ENCODE data around the gene LIMD2.

Gene LIMD2

GRCh38 chr17:63705657-63706056, 5.7 kb upstream of the LIMD2 start:
- H3K4me1 Mint-ChIP-seq = peaks cover 89% of the 10 kb centered on the region
- no peaks in the 10 kb centered on the region for H3K9me3 Mint-ChIP-seq
- H3K4me3 Mint-ChIP-seq = no peak overlapping the region
- H3K27ac Mint-ChIP-seq = peak overlapping the region; percentile 63
- ATAC-seq = no peak
- H3K36me3 Mint-ChIP-seq (ENCODE audit: low read depth) = peaks cover 40% of the 10 kb centered on the region
- no peak for DNase-seq
- H3K27me3 Mint-ChIP-seq = no peaks in the 10 kb centered on the region

- DNase-seq (no peak), ATAC-seq (no peak)
- Mint-ChIP-seq H3K27me3 (no peaks in the 10 kb centered on the region), H3K36me3 (ENCODE audit: low read depth) (peaks cover 40% of the 10 kb centered on the region), H3K27ac (no peak overlapping the region), H3K4me3 (no peak overlapping the region), H3K9me3 (no peaks in the 10 kb centered on the region), H3K4me1 (peaks cover 83% of the 10 kb centered on the region)
Observed at GRCh38 chr17:63704836-63705235, 4.9 kb upstream of the LIMD2 start.

- Mint-ChIP-seq H3K9me3 (no peaks in the 10 kb centered on the region), H3K4me3 (peak overlapping the region; percentile 85), H3K4me1 (peaks cover 77% of the 10 kb centered on the region), H3K36me3 (ENCODE audit: low read depth) (peaks cover 35% of the 10 kb centered on the region), H3K27ac (peak overlapping the region; percentile 33), H3K27me3 (no peaks in the 10 kb centered on the region)
- DNase-seq = no peak
- no peak for ATAC-seq
Observed at GRCh38 chr17:63704259-63704576, 4.3 kb upstream of the LIMD2 start.

GRCh38 chr17:63703556-63704258, 3.8 kb upstream of the LIMD2 start:
- no peak for DNase-seq
- peaks cover 30% of the 10 kb centered on the region for H3K36me3 Mint-ChIP-seq (ENCODE audit: low read depth)
- peak overlapping the region; percentile 95 for H3K27ac Mint-ChIP-seq
- no peaks in the 10 kb centered on the region for H3K9me3 Mint-ChIP-seq
- H3K27me3 Mint-ChIP-seq = no peaks in the 10 kb centered on the region
- peaks cover 72% of the 10 kb centered on the region for H3K4me1 Mint-ChIP-seq
- H3K4me3 Mint-ChIP-seq = peak overlapping the region; percentile 85
- ATAC-seq = no peak

- peaks cover 69% of the 10 kb centered on the region for H3K4me1 Mint-ChIP-seq
- no peak for ATAC-seq
- peak overlapping the region; percentile 85 for H3K4me3 Mint-ChIP-seq
- DNase-seq = no peak
- peak overlapping the region; percentile 95 for H3K27ac Mint-ChIP-seq
- H3K36me3 Mint-ChIP-seq (ENCODE audit: low read depth) = peaks cover 30% of the 10 kb centered on the region
- no peaks in the 10 kb centered on the region for H3K9me3 Mint-ChIP-seq
- H3K27me3 Mint-ChIP-seq = no peaks in the 10 kb centered on the region
Observed at GRCh38 chr17:63703029-63703428, 3.1 kb upstream of the LIMD2 start.

- no peaks in the 10 kb centered on the region for H3K27me3 Mint-ChIP-seq
- peak overlapping the region; percentile 95 for H3K27ac Mint-ChIP-seq
- DNase-seq = no peak
- peak overlapping the region; percentile 85 for H3K4me3 Mint-ChIP-seq
- no peaks in the 10 kb centered on the region for H3K9me3 Mint-ChIP-seq
- peaks cover 32% of the 10 kb centered on the region for H3K36me3 Mint-ChIP-seq (ENCODE audit: low read depth)
- H3K4me1 Mint-ChIP-seq = peaks cover 70% of the 10 kb centered on the region
- no peak for ATAC-seq
Observed at GRCh38 chr17:63702721-63703015, 2.7 kb upstream of the LIMD2 start.

GRCh38 chr17:63701868-63702720, 2.2 kb upstream of the LIMD2 start:
- Mint-ChIP-seq H3K9me3 (no peaks in the 10 kb centered on the region), H3K4me1 (peaks cover 70% of the 10 kb centered on the region), H3K36me3 (ENCODE audit: low read depth) (peaks cover 34% of the 10 kb centered on the region), H3K27me3 (no peaks in the 10 kb centered on the region), H3K27ac (peak overlapping the region; percentile 95), H3K4me3 (peak overlapping the region; percentile 85)
- peak; percentile 74 for DNase-seq
- ATAC-seq = peak; percentile 16

GRCh38 chr17:63701456-63701820, 1.5 kb upstream of the LIMD2 start:
- DNase-seq (no peak), ATAC-seq (no peak)
- Mint-ChIP-seq H3K27ac (peak overlapping the region; percentile 95), H3K4me1 (peaks cover 70% of the 10 kb centered on the region), H3K36me3 (ENCODE audit: low read depth) (peaks cover 39% of the 10 kb centered on the region), H3K4me3 (peak overlapping the region; percentile 85), H3K9me3 (no peaks in the 10 kb centered on the region), H3K27me3 (no peaks in the 10 kb centered on the region)

- Mint-ChIP-seq H3K4me3 (peak overlapping the region; percentile 85), H3K27me3 (no peaks in the 10 kb centered on the region), H3K36me3 (ENCODE audit: low read depth) (peaks cover 40% of the 10 kb centered on the region), H3K9me3 (no peaks in the 10 kb centered on the region), H3K4me1 (peaks cover 70% of the 10 kb centered on the region), H3K27ac (peak overlapping the region; percentile 95)
- ATAC-seq = peak; percentile 3
- peak; percentile 62 for DNase-seq
Observed at GRCh38 chr17:63700528-63701455, 867 bp upstream of the LIMD2 start.

- Mint-ChIP-seq H3K4me1 (peaks cover 71% of the 10 kb centered on the region), H3K9me3 (no peaks in the 10 kb centered on the region), H3K36me3 (ENCODE audit: low read depth) (peaks cover 37% of the 10 kb centered on the region), H3K27ac (peak overlapping the region; percentile 91), H3K4me3 (peak overlapping the region; percentile 85), H3K27me3 (no peaks in the 10 kb centered on the region)
- ATAC-seq = peak; percentile 15
- peak; percentile 86 for DNase-seq
Observed at GRCh38 chr17:63698886-63699637, 863 bp downstream of the LIMD2 start.

GRCh38 chr17:63698381-63698885, 1.5 kb downstream of the LIMD2 start:
- H3K36me3 Mint-ChIP-seq (ENCODE audit: low read depth) = peaks cover 32% of the 10 kb centered on the region
- DNase-seq = peak; percentile 48
- peaks cover 70% of the 10 kb centered on the region for H3K4me1 Mint-ChIP-seq
- H3K27me3 Mint-ChIP-seq = no peaks in the 10 kb centered on the region
- ATAC-seq = no peak
- no peaks in the 10 kb centered on the region for H3K9me3 Mint-ChIP-seq
- peak overlapping the region; percentile 91 for H3K27ac Mint-ChIP-seq
- peak overlapping the region; percentile 85 for H3K4me3 Mint-ChIP-seq

- peak overlapping the region; percentile 85 for H3K4me3 Mint-ChIP-seq
- peak overlapping the region; percentile 91 for H3K27ac Mint-ChIP-seq
- H3K36me3 Mint-ChIP-seq (ENCODE audit: low read depth) = peaks cover 28% of the 10 kb centered on the region
- H3K27me3 Mint-ChIP-seq = no peaks in the 10 kb centered on the region
- ATAC-seq = peak; percentile 41
- H3K9me3 Mint-ChIP-seq = no peaks in the 10 kb centered on the region
- H3K4me1 Mint-ChIP-seq = peaks cover 67% of the 10 kb centered on the region
- DNase-seq = peak; percentile 79
Observed at GRCh38 chr17:63697341-63698286, 2.3 kb downstream of the LIMD2 start.

- H3K27ac Mint-ChIP-seq = peak overlapping the region; percentile 91
- peak overlapping the region; percentile 85 for H3K4me3 Mint-ChIP-seq
- DNase-seq (peak; percentile 41), ATAC-seq (no peak)
- peaks cover 21% of the 10 kb centered on the region for H3K36me3 Mint-ChIP-seq (ENCODE audit: low read depth)
- H3K4me1 Mint-ChIP-seq = peaks cover 56% of the 10 kb centered on the region
- no peaks in the 10 kb centered on the region for H3K9me3 Mint-ChIP-seq
- H3K27me3 Mint-ChIP-seq = no peaks in the 10 kb centered on the region
Observed at GRCh38 chr17:63696381-63696961, 3.5 kb downstream of the LIMD2 start.
